ENCODE results near the gene PTGES3.
A peak's percentile ranks its signal among the peaks of the same experiment; 100 is the strongest.
"Not testable (repeated sequence)": the region's sequence is repeated elsewhere in the genome, so short reads cannot be mapped to it uniquely, and the experiment has no call there.

The PTGES3 gene

DNA sequence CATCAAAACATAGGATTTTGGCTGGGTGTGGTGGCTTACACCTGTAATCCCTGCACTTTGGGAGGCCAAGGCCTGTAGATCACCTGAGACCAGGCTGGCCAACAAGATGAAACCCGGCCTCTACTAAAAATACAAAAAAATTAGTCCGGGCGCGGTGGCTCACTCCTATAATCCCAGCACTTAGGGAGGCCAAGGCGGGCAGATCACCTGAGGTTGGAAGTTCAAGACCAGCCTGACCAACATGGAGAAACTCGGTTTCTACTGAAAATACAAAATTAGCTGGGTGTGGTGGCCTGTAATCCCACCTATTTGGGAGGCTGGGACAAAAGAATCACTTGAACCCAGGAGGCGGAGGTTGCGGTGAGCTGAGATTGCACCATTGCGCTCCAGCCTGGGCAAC is 40.1 kb downstream of the PTGES3 start:
- DNase-seq = not testable (repeated sequence)

- peak; percentile 100 for DNase-seq
These were observed 42.2 kb downstream of the PTGES3 start, which contains the start of gene ATP5F1B for GRCh38 chr12:56645717-56646446. Gene ATP5F1B, minus strand, starts transcription at chr12:56645984. Its CDS starts 21 bp downstream, at chr12:56645963.

- DNase-seq = no peak
These were observed 42.8 kb downstream of the PTGES3 start for GRCh38 chr12:56645201-56645716.

GRCh38 chr12:56644654-56645053 is 43.4 kb downstream of the PTGES3 start:
- no peak for DNase-seq

- no peak for DNase-seq
These were observed 46.9 kb downstream of the PTGES3 start for GRCh38 chr12:56641219-56641618.

DNA sequence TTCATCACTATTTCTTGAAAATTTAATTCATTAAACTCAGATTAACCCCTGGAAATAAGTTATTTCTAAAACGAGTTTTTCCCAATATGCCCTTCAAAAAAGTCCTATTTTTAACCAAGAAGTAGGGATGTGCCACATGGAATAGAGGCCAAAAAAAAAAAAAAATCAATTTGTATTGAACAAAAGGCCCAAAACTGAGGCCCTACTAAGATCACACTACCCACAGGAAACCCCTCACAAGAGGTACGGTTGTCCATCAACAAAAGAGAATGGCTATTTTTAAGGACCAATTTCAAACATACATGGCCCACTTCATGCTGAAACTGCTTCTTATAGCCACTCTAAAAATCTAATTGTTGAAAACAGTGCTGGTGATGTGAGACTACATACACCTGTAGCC is 50.5 kb downstream of the PTGES3 start:
- DNase-seq = no peak

DNA sequence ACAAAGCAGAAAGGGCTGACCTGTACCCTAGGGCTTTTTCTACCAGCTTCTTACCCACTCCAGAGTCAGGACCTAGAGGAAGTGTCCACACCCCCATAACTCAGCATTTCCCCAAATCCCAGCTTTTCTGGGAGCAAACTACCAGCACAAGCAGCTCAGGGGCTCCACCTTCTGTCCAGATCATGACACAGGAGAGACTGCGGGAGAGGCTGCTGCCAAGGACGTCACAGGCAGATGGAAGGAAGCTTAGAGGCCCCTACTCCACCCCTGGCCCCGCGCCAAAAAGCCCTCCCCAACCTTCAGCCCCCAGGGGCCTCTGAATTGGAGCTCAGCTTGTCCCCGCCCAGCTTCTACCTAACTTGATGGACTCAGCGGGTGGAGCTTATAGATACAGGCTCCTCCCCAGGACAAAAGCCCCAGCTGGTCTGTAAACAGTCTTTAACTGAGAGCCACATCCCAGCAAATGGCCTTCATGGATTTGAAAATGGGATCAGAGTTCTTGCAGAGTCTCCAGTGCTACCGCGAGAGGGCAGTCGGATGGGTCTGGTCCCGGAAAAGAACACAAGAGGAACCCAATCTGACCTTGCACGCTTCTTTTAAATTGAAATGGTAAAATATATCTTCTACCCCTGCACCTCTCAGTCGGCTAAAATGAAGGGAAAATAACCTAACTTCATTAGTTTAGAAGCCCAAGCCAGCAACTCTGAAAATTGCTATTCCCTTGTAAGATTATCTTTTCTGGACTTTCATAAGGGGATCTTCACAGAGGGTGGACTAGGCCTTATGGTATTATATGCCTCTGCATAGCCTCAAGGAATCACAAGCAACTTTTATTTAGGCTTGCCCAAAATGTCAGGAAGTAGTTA is 51.2 kb downstream of the PTGES3 start:
- peak; percentile 100 for DNase-seq

DNA sequence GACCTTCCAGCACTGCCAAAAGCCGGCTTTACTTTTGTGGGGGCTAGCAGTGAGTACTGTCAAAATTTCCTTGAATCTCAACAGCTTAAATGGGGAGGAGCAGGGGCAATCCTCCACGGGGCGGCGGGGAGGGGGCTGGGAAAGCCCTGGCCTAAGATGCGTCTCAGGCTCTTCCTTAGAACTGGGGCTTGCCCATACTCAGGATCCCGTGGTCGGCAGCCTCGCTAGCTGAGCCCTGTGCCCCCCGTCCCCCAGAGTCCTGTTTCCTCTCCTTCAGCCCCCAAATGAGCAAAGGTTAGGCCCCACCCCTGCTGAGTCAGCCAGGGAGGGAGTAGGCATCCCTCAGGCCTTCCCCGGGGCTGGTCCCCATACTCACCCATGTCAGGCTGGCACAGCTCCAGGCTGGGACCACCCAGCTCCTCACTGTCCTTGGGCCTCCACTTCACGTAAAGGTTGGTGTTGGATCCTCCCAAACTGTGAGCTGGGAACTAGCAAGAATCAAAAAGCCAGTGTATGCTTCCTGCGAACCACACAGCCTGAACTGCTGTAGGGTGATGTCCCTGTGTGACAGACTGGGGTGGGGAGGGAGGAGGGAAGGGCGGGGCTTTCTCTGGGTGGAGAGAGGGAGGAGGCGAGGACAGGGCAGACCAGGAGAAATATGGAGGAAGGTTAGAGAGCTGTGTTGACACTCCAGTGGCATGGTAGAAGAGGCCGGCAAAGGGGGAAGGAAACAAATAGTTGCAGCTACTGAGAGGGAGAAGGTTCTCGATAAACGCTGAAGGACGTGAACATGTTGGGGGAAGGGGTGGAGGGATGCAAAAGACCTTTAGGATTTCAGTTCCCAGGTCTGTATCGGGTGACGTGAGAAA is 52.0 kb downstream of the PTGES3 start:
- DNase-seq = peak; percentile 80

DNA sequence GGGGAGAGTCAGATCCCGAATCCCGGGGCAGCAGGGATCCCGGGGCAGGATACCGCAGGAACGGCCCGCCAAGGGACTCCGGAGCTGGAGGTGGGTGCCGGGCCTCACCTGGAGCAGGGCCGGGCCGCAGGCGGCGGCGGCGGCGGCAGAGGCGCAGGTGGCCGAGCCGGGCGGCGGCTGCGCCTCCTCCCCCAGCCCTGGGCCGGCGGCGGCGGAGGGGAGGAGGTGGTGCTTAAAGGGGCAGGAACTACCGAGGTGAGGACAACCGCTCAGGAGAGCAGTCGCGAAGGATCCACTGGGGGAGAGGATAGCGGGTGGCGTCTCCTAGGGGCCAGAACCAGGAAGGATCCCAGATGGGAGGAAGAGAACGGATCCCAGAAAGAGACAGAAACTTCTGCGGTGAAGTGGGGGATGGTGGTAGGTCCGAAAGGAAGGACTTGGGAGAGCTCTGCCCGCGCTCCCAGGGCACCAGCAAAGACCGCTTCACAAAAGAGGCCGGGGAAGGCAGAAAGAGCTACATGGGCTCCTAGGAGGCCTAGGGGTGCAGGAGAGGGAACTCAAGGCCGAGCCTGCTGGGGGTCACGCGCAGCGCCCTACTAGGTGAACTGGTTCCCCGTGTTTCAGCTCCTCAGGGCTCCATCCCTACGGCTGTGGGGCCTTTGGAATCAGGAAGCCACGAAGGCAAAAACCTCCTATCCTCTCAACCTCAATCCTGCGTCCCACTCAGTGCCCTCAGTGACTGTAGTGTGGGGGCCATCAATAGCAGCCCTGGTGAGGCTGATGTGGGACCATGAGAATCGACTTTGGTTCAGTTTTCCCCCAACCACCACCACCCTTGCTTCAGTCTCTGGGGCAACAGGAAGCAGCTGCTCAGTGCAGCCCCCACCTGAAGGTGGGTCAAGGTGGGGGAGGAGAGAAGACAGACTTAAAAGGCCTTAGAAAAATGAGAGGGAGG is 53.0 kb downstream of the PTGES3 start:
- DNase-seq = peak; percentile 77

- peak; percentile 67 for DNase-seq
These were observed 53.7 kb downstream of the PTGES3 start for GRCh38 chr12:56634242-56634836.

DNA sequence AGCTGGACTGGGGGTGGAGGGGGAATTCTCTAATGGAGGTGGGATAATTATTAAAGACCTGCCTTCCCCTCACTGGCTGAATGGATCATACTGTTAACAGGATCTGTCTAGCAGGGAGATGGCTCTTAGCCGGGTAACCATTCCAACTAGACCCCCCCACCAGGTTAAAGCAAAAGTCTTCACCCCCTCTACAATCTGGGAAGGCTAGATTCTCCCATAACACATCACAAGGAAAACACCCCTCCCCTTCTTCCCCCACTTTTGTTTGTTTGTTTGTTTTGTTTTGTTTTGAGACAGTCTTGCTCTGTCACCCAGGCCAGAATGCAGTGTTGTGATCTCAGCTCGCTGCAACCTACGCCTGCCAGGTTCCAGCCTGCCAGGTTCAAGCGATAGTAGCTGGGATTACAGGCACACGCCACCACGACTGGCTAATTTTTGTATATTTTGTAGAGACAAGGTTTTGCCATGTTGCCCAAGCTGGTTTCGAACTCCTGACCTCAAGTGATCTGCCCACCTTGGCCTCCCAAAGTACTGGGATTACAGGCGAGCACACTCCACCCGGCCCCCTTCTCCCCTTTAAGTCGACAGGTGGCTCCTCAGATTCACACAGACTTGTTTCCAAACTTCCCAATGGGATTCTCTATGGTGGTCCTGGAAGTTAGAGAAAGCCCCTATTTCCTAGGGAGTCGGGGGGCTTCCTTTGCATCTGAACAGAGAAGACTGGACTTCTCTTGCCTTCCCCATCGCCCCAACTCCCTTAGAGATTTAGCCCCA is 54.4 kb downstream of the PTGES3 start:
- DNase-seq = no peak

GRCh38 chr12:56632701-56633467 is 55.2 kb downstream of the PTGES3 start:
- DNase-seq = no peak

DNA sequence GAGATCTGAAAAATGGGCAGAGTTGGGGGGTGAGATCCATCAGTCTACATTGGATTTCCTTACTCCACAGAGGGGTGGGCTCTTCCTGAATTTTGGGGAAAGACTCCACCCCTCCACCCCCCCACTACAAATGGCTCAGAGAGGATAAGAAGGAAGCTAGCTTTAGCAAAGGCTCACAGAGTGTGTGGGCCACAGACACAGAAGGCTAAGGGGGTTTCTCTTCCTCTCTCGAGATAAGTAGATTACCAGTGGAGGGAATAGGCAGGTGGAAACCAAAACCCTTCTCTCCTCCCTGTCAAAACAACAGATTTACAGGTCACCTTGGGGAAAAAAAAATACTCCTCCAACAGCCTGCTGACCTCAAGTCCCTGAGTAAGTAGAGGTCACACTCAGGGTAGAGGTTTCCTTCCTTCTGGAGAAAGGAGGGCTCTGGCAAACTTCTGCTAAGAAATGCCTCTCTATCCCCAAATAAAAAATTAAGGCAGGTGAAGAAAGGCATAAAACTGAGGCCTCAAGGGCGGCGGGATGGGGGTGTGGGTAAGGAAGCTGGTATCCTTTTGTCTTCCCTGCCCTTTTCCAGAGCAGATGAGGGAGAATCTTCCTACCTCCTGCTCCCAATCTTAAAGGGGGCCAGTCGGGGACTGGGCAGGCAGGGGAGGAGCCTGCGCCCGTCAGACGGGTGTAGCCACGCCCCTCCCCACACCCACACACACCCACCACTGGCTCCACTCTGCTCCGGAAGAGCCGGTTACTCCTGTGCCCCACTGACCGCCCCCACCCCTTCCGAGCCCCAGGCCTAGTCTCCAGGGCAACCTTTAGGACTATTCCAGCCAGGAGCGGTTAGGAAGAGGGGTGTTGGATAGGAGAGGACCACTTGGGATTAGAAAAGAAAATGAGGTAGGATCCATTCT is 56.0 kb downstream of the PTGES3 start:
- peak; percentile 26 for DNase-seq

- peak; percentile 87 for DNase-seq
These were observed 57.9 kb downstream of the PTGES3 start, which contains the start of gene BAZ2A for GRCh38 chr12:56630180-56630632. Gene BAZ2A, minus strand, starts transcription at chr12:56630326. Its CDS starts 12,796 bp downstream, at chr12:56617530.

DNA sequence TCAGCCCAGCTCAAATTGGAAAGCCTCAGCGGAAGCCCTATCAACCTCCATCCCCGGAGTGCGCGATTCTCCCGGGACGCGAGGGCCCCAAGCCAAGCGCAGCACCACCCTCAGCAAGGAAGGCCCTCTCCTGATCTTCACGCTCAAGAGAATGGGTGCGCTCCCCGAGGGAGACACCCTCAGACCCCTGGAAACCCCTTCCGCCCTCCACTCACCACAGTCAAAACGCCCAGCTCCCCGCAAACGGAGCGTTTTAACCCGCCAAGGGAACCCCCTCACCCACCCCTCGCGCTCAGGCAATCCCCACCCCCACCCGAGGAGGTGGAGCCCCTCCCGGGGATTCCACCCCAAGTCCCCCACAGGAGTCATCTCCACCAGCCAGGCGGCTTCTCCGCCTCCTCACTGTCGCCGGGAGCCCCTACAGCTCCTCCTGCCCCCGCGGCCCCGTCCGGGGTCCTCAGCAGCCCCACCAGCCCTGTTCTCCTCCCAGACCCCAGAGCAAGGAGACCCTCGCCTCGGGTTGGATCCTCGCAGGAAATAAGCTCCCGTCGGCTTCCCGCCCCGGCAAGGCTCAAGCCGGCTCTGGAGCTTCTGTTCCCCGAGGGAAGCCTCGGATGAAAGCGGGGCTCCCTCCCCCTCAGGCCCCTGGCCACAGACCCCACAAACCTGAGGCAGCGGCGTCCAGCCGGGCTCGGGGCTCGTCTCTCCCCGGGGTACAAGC is 58.5 kb downstream of the PTGES3 start:
- DNase-seq = no peak

DNA sequence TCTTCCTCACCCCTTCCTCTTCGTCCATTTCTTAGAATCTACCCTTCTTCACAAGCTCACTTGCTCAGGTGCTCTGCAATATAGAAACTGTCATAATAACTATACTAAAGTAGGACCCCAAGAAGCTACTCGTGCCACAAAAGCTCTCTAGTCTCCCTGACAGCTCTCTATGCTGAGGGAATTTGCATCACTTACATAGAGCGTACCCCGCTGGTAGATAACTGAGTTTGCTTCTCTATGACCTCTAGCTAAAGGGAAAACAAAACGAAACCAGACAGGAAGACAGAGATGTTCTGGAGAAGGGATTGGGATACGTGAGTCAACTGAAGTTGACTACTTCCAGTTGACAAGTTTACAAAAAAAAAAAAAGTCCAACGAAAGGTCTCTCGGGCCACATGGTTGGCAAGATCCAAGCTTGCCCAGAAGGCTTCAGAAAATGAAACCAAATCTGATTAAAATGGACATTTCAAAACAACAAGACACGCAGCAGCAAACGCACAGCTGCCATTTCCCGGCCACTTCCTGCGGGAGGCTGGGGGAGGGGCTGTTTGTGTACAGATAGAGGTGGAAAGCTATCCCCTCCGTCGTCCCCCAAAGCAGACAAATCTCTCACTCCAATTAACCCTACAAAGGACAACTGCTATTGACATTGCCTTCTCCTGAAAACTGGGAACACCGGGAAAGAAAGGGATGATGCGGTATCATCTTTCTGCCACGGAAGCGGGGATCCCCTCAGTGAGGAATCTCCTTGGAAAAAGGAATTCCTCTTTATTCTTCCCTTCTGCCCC is 59.2 kb downstream of the PTGES3 start:
- peak; percentile 4 for DNase-seq

- DNase-seq = no peak
These were observed 61.4 kb downstream of the PTGES3 start for GRCh38 chr12:56626701-56627100.

Measured in NCI-H774 (cell line).